GM23338 (cell line): Measurements from ENCODE around the gene HEMK1. TPM values are rescaled to one million over a fixed set of nuclear protein-coding genes. Genes with fewer than 3 reads are reported as not detected.
A peak's percentile ranks its signal among the peaks of the same experiment; 100 is the strongest.

Source experiments
- ATAC-seq: fragments of 200-7000 bp; cut with Tn5 transposase; 3 replicates; pipeline ENCODE4 v1.9.1; 2020
- DNase-seq: peaks from one replicate; pipeline ENCODE4 v3.0.0-alpha.2; 2015; ENCODE audit warnings: low spot score
- H2AFZ ChIP-seq: fragments of 200-600 bp; sonication (generic); 2 replicates; pipeline ENCODE4 v1.8.0; 2016; ENCODE audit warnings: antibody characterized with exemption, mild to moderate bottlenecking, moderate library complexity
- H3F3A ChIP-seq: fragments of 200-600 bp; sonication (generic); replicated peaks from 2 replicates; pipeline ENCODE4 v1.8.0; 2017; ENCODE audit warnings: antibody characterized with exemption, mixed run types, low read depth
- H3K27ac ChIP-seq: fragments of 200-600 bp; sonication (generic); 2 replicates; pipeline ENCODE4 v1.6.1; 2016; ENCODE audit warnings: low read depth
- H3K27me3 ChIP-seq: fragments of 200-600 bp; sonication (generic); 2 replicates; pipeline ENCODE4 v1.8.0; 2016; ENCODE audit warnings: mild to moderate bottlenecking, mixed run types, moderate library complexity; ENCODE audit not compliant: insufficient read depth
- H3K36me3 ChIP-seq: fragments of 200-600 bp; sonication (generic); 2 replicates; pipeline ENCODE4 v1.8.0; 2016; ENCODE audit warnings: mild to moderate bottlenecking; ENCODE audit not compliant: insufficient read depth
- H3K4me1 ChIP-seq: fragments of 200-600 bp; sonication (generic); 2 replicates; pipeline ENCODE4 v1.8.0; 2016; ENCODE audit warnings: mild to moderate bottlenecking, moderate library complexity; ENCODE audit not compliant: insufficient read depth
- H3K4me2 ChIP-seq: fragments of 200-600 bp; sonication (generic); 2 replicates; pipeline ENCODE4 v1.7.1; 2017; ENCODE audit warnings: mixed run types
- H3K4me3 ChIP-seq: fragments of 200-600 bp; sonication (generic); 2 replicates; pipeline ENCODE4 v1.6.1; 2016; ENCODE audit warnings: mixed run types
- H3K79me2 ChIP-seq: fragments of 200-600 bp; sonication (generic); replicated peaks from 2 replicates; pipeline ENCODE4 v1.8.0; 2017; ENCODE audit warnings: mild to moderate bottlenecking; ENCODE audit not compliant: insufficient read depth
- H3K9me2 ChIP-seq: fragments of 200-600 bp; sonication (generic); 2 replicates; pipeline ENCODE4 v1.8.0; 2017; ENCODE audit not compliant: insufficient read depth
- H4K20me1 ChIP-seq: fragments of 200-600 bp; sonication (generic); replicated peaks from 2 replicates; pipeline ENCODE4 v1.8.0; 2017; ENCODE audit warnings: mild to moderate bottlenecking; ENCODE audit not compliant: insufficient read depth
- H3K27ac Mint-ChIP-seq: 2 replicates; pipeline ENCODE4 v1.8.0; 2020; ENCODE audit warnings: inconsistent platforms, mild to moderate bottlenecking, moderate library complexity, mixed read lengths
- H3K27me3 Mint-ChIP-seq: 3 replicates; pipeline ENCODE4 v1.8.0; 2022; ENCODE audit warnings: low read depth, mild to moderate bottlenecking, moderate library complexity, mixed read lengths, inconsistent platforms; ENCODE audit not compliant: insufficient read depth, poor library complexity
- H3K36me3 Mint-ChIP-seq: 3 replicates; pipeline ENCODE4 v1.8.0; 2021; ENCODE audit warnings: low read depth, mild to moderate bottlenecking, inconsistent platforms, moderate library complexity, mixed read lengths
- H3K4me1 Mint-ChIP-seq: 3 replicates; pipeline ENCODE4 v1.8.0; 2020; ENCODE audit warnings: mild to moderate bottlenecking, inconsistent platforms, mixed read lengths
- H3K4me3 Mint-ChIP-seq: 3 replicates; pipeline ENCODE4 v1.8.0; 2021; ENCODE audit warnings: moderate library complexity, mild to moderate bottlenecking, inconsistent platforms, mixed read lengths
- H3K9me3 Mint-ChIP-seq: 3 replicates; pipeline ENCODE4 v1.8.0; 2020; ENCODE audit warnings: moderate library complexity, mild to moderate bottlenecking, inconsistent platforms, mixed read lengths
- CREB1 ChIP-seq: fragments of 250-450 bp; sonication (Bioruptor Pico); IDR thresholded peaks from 2 replicates; pipeline ENCODE4 v1.5.0; 2020; ENCODE audit warnings: low read depth, mild to moderate bottlenecking, moderate library complexity
- JUNB ChIP-seq: IDR thresholded peaks from one replicate; pipeline ENCODE4 v1.6.1; 2016; ENCODE audit warnings: antibody characterized with exemption; ENCODE audit not compliant: unreplicated experiment
- NANOG ChIP-seq: IDR thresholded peaks from 2 replicates; pipeline ENCODE4 v1.6.1; 2016; ENCODE audit warnings: antibody characterized with exemption, borderline replicate concordance
- POLR2AphosphoS5 ChIP-seq: IDR thresholded peaks from 2 replicates; pipeline ENCODE4 v1.6.1; 2016; ENCODE audit warnings: antibody characterized with exemption, low read depth
- ZNF114 ChIP-seq: fragments of 250-450 bp; sonication (Bioruptor Pico); IDR thresholded peaks from 2 replicates; pipeline ENCODE4 v1.5.0; 2020; ENCODE audit warnings: mild to moderate bottlenecking, moderate library complexity
- polyA plus RNA-seq: library from polyadenylated mRNA; unstranded; fragments of >200 nt; fragmentation: Nextera tagmentation; extraction: Ambion mirVana; gene quantifications from 2 replicates; pipeline ENCODE4 v1.2.1, GENCODE V29; 2016
- total RNA-seq: library from RNA; depleted of rRNA; stranded (reverse); fragments of >200 nt; shearing (Covaris generic); gene quantifications from 2 replicates; pipeline ENCODE4 v1.2.3, GENCODE V29; 2014
- TF ChIP-seq, protein P1 (sequence below), 2 experiments: fragments of 200-600 bp in 1 of 2; sonication (generic) in 1 of 2; conservative IDR thresholded peaks; 2 replicates each; pipeline versions ENCODE4 v1.5.1 to v1.6.1; 2016 to 2017; ENCODE audit warnings: antibody characterized with exemption in 2 of 2, low read depth in 2 of 2, mild to moderate bottlenecking in 2 of 2, moderate library complexity in 1 of 2
- TF ChIP-seq, protein P2 (sequence below): IDR thresholded peaks from 2 replicates; pipeline ENCODE4 v1.6.1; 2016; ENCODE audit warnings: antibody characterized with exemption

Gene HEMK1
- total and polyA plus RNA-seq, 2 experiments from 2014 or later = 5.6 to 10.1 TPM

DNA sequence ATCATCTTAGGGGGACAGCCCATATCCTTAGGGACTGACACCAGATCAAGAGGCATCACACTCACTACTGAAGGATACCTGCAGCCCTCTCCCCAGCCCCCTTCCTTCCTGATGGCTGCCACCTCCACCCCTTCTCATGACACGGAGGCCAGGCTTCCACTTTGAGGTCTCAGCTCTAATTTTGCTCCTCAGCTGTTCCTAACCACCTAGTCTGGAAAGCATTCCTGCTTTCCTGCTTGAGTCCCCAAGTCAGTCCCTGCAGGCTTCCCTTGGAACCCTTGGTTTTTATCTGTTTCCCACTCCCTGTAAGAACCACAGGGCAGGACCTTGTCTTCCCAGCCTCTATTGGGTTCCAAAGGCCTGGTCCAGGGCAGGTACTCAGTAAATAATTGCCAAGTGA is 5.0 kb upstream of the HEMK1 start:
- peaks cover 3% of the 10 kb centered on the region; the same call in 1 of the 3 replicates for H3K36me3 Mint-ChIP-seq
- no peak overlapping the region for H3K27ac Mint-ChIP-seq
- Histone ChIP-seq H3K27ac (no peak overlapping the region), H3K4me1 (no peaks in the 10 kb centered on the region; the same call in 1 of the 2 replicates), H3K79me2 (no peaks in the 10 kb centered on the region), H3F3A (peaks cover 10% of the 10 kb centered on the region; the same call in 1 of the 2 replicates), H4K20me1 (no peaks in the 10 kb centered on the region), H3K36me3 (no peaks in the 10 kb centered on the region), H3K27me3 (peaks cover 13% of the 10 kb centered on the region; the same call in 1 of the 2 replicates), H3K4me2 (no peak overlapping the region), H3K9me2 (no peaks in the 10 kb centered on the region), H2AFZ (no peak overlapping the region), H3K4me3 (no peak overlapping the region)
- H3K4me1 Mint-ChIP-seq = peaks cover 10% of the 10 kb centered on the region; the same call in 2 of the 3 replicates
- H3K9me3 Mint-ChIP-seq = no peaks in the 10 kb centered on the region; the same call in 2 of the 3 replicates
- DNase-seq (no peak), ATAC-seq (no peak)
- H3K27me3 Mint-ChIP-seq = peaks cover 13% of the 10 kb centered on the region
- TF ChIP-seq CREB1 (CRISPR knock-in tag) = no peak
- no peak overlapping the region; the same call in 2 of the 3 replicates for H3K4me3 Mint-ChIP-seq

DNA sequence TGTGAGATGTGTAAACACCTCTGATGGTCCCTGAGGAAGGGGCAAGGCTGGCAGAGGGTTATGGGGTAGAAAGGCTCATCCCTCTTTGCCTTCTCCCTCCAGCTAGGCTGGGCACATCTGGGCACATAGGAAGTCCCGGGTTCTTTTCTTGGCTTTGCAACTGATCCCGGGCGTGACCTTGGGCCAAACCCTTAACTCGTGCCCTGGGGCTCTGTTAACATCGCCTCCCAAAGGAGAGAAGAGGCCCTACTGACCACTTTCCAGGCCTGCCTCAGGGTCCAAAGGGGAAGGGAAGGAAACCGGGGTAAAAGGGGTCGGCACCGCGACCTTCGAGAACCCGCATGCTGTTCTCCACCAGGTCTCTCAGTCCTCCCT is 2.3 kb upstream of the HEMK1 start:
- H3K27me3 ChIP-seq = peaks cover 13% of the 10 kb centered on the region; the same call in 1 of the 2 replicates
- H3K4me1 ChIP-seq = no peaks in the 10 kb centered on the region; the same call in 1 of the 2 replicates
- no peak for DNase-seq
- H3K79me2 ChIP-seq = peaks cover 7% of the 10 kb centered on the region; the same call in 1 of the 2 replicates
- no peaks in the 10 kb centered on the region for H3K9me2 ChIP-seq
- H3K27me3 Mint-ChIP-seq = peaks cover 13% of the 10 kb centered on the region
- H3K9me3 Mint-ChIP-seq = no peaks in the 10 kb centered on the region
- no peaks in the 10 kb centered on the region for H3K36me3 ChIP-seq
- peaks cover 11% of the 10 kb centered on the region; the same call in 2 of the 3 replicates for H3K4me1 Mint-ChIP-seq
- H2AFZ ChIP-seq = peak overlapping the region; percentile 95
- H3K4me3 ChIP-seq = peak overlapping the region; percentile 81
- peaks cover 20% of the 10 kb centered on the region for H3F3A ChIP-seq
- H3K27ac Mint-ChIP-seq = no peak overlapping the region
- ATAC-seq = no peak
- H3K36me3 Mint-ChIP-seq = peaks cover 3% of the 10 kb centered on the region; the same call in 1 of the 3 replicates
- no peak for TF ChIP-seq ZNF114 (CRISPR knock-in tag)
- TF ChIP-seq, protein P1, sequence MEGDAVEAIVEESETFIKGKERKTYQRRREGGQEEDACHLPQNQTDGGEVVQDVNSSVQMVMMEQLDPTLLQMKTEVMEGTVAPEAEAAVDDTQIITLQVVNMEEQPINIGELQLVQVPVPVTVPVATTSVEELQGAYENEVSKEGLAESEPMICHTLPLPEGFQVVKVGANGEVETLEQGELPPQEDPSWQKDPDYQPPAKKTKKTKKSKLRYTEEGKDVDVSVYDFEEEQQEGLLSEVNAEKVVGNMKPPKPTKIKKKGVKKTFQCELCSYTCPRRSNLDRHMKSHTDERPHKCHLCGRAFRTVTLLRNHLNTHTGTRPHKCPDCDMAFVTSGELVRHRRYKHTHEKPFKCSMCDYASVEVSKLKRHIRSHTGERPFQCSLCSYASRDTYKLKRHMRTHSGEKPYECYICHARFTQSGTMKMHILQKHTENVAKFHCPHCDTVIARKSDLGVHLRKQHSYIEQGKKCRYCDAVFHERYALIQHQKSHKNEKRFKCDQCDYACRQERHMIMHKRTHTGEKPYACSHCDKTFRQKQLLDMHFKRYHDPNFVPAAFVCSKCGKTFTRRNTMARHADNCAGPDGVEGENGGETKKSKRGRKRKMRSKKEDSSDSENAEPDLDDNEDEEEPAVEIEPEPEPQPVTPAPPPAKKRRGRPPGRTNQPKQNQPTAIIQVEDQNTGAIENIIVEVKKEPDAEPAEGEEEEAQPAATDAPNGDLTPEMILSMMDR (conservative IDR thresholded peaks at IDR 0.05; ENCODE audit: low read depth in 2 of 2) = 0 out of 4 replicates have a peak, but pooled peaks of 1 of the 2 experiments have one; percentile 4
- H3K4me3 Mint-ChIP-seq = peak overlapping the region; percentile 73
- no peaks in the 10 kb centered on the region for H4K20me1 ChIP-seq
- peak overlapping the region; percentile 97 for H3K4me2 ChIP-seq
- no peak overlapping the region for H3K27ac ChIP-seq

DNA sequence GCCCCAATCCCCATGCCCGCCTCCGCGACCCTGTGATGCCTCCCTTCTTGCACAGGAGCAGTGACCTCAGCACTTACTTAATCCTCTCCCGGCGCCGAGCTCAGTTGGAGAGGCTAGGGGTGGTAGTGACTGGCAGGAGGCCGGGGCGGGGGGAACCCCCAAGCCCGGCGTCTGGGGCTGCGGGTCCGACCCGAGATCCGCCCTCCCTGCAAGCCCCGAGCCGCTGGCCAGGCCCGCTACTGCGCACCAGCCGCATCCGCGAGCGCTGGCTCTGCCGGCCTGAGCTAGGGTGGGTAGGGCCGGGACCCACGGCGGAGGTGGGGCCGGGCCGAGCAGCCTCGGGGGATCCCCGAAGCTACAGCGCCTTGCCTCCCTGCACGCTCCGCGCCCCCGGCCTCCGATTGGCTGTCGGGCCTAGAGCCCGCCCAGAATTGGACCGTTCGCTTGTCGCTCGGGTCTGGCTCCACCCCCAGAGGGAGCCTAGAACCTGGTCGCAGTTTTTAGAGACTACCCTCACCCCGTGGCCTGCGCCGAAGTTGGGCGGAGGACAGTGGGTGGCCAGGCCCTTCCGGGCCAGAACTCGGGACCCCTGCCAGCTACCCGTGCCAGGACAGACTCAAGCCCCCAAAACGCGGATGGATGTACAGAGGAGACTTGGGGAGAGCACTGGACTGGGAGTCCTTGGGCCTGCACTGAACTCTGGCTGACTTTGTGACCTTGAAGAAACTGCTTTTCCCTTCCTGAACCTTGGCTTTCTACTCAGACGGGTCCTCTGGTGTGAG is 1.7 kb upstream of the HEMK1 start, which contains the start of gene C3orf18:
Gene C3orf18 (minus strand): TSS at position 362 of the 782 bp plus-strand sequence. CDS start 2,048 bp downstream, outside the sequence.
- Histone ChIP-seq H3K4me2 (peak within 1 kb of the TSS; percentile 97), H3K79me2 (peaks cover 7% of the 10 kb centered on the region; the same call in 1 of the 2 replicates), H3K36me3 (no peaks in the 10 kb centered on the region), H3K27ac (no peak within 1 kb of the TSS), H3K4me1 (no peaks in the 10 kb centered on the region; the same call in 1 of the 2 replicates), H3K9me2 (no peaks in the 10 kb centered on the region), H3F3A (peaks cover 20% of the 10 kb centered on the region), H3K4me3 (peak within 1 kb of the TSS; percentile 96), H4K20me1 (no peaks in the 10 kb centered on the region), H2AFZ (peak within 1 kb of the TSS; percentile 98), H3K27me3 (peaks cover 13% of the 10 kb centered on the region; the same call in 1 of the 2 replicates)
- Mint-ChIP-seq H3K27ac (peak within 1 kb of the TSS; percentile 84), H3K36me3 (peaks cover 3% of the 10 kb centered on the region; the same call in 1 of the 3 replicates), H3K4me1 (peaks cover 11% of the 10 kb centered on the region; the same call in 2 of the 3 replicates), H3K4me3 (peak within 1 kb of the TSS; percentile 97), H3K27me3 (peaks cover 14% of the 10 kb centered on the region), H3K9me3 (no peaks in the 10 kb centered on the region)
- DNase-seq (peak; percentile 98), ATAC-seq (peak; percentile 79)
- TF ChIP-seq CREB1 (CRISPR knock-in tag) (peak; percentile 64; the same call in 1 of the 2 replicates), JUNB (no peak), ZNF114 (CRISPR knock-in tag) (no peak), NANOG (no peak), POLR2AphosphoS5 (peak; percentile 76)
- TF ChIP-seq, protein P2, sequence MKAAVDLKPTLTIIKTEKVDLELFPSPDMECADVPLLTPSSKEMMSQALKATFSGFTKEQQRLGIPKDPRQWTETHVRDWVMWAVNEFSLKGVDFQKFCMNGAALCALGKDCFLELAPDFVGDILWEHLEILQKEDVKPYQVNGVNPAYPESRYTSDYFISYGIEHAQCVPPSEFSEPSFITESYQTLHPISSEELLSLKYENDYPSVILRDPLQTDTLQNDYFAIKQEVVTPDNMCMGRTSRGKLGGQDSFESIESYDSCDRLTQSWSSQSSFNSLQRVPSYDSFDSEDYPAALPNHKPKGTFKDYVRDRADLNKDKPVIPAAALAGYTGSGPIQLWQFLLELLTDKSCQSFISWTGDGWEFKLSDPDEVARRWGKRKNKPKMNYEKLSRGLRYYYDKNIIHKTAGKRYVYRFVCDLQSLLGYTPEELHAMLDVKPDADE = no peak
